ENCODE results near the gene ALDH7A1. TPM values are rescaled to one million over a fixed set of nuclear protein-coding genes. Genes with fewer than 3 reads are reported as not detected.

ALDH7A1 gene
- total and polyA plus RNA-seq, 4 donors, result 25.2 to 43.8 (median 30.4) TPM

DNA sequence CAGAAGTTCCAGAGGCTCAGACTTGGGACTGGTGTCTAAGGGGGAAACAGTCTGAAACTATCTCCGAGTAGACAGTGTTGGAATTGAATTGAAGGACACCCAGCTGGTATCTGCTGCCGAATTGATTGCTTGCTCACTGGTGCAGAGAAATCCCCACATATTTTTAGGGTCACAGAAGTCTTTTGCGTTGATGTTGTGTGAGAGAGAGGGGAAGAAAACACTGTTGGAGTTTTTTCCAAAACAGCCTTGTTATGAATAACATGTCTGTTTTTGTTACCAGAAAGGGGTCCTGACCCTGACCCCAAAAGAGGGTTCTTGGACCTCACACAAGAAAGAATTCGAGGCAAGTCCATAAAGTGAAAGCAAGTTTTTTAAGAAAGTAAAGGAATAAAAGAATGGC, 81.3 kb downstream of the ALDH7A1 start:
- ATAC-seq (ENCODE audit: low FRiP score), result no peak
- no peak for DNase-seq
- WGBS, 2 donors, result 80 to 85% methylated on average over 4 of the region's 4 CpGs
- no peaks in the 10 kb centered on the region for H3K36me3 ChIP-seq (ENCODE audit: control insufficient read depth in 1 of 2, insufficient read depth in 2 of 2, low read length in 1 of 2)
- no peaks in the 10 kb centered on the region for H3K9me3 ChIP-seq (ENCODE audit: control insufficient read depth, low read length)
- no peaks in the 10 kb centered on the region for H3K4me1 ChIP-seq (ENCODE audit: control insufficient read depth in 1 of 2, insufficient read depth in 2 of 2, low read length in 2 of 2)
- no peak overlapping the region for H3K4me3 ChIP-seq (ENCODE audit: low read length in 2 of 2)
- H3K27me3 ChIP-seq (ENCODE audit: control insufficient read depth in 1 of 2, insufficient read depth in 2 of 2, low read length in 1 of 2), result no peaks in the 10 kb centered on the region
- no peak overlapping the region for H3K27ac ChIP-seq (ENCODE audit: low read depth in 1 of 2, low read length in 2 of 2)
- intact Hi-C loops (cut with DNase I), result no loop called here

- DNase-seq (no peak), ATAC-seq (ENCODE audit: low FRiP score) (no peak)
- 91% methylated on average over 2 of the region's 2 CpGs for WGBS, 2 donors
Measured at GRCh38 chr5:126513302-126513701, 81.7 kb downstream of the ALDH7A1 start.

DNA sequence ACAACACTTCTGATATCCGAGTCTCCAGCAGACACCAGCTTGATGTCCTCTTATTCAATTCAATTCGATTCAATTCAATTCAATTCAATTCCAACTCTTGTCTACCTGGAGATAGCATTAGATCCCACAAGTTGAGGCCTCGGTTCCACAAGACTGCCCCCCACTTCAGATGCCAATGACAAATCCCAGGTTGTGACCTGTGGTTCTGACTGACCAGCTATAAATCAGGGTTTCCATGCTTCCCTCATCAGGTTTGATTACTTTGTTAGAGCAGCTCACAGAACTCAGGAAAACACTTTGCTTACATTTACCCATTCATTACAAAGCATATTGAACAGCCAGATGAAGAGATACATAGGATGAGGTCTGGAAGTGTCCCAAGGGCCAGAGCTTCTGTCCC, 82.6 kb downstream of the ALDH7A1 start:
- Histone ChIP-seq H3K27ac (ENCODE audit: low read depth in 1 of 2, low read length in 2 of 2) (no peak overlapping the region), H3K4me3 (ENCODE audit: low read length in 2 of 2) (no peak overlapping the region), H3K4me1 (ENCODE audit: control insufficient read depth in 1 of 2, insufficient read depth in 2 of 2, low read length in 2 of 2) (no peaks in the 10 kb centered on the region), H3K27me3 (ENCODE audit: control insufficient read depth in 1 of 2, insufficient read depth in 2 of 2, low read length in 1 of 2) (no peaks in the 10 kb centered on the region), H3K9me3 (ENCODE audit: control insufficient read depth, low read length) (no peaks in the 10 kb centered on the region), H3K36me3 (ENCODE audit: control insufficient read depth in 1 of 2, insufficient read depth in 2 of 2, low read length in 1 of 2) (no peaks in the 10 kb centered on the region)
- intact Hi-C loops (cut with DNase I), result no loop called here
- DNase-seq (no peak), ATAC-seq (ENCODE audit: low FRiP score) (no peak)
- WGBS, 2 donors, result 96 to 97% methylated on average over 3 of the region's 3 CpGs

More at GRCh38 chr5:126513302-126513701, 81.7 kb downstream of the ALDH7A1 start:
- intact Hi-C loops (cut with DNase I), result no loop called here
- Histone ChIP-seq H3K27ac (ENCODE audit: low read depth in 1 of 2, low read length in 2 of 2) (no peak overlapping the region), H3K27me3 (ENCODE audit: control insufficient read depth in 1 of 2, insufficient read depth in 2 of 2, low read length in 1 of 2) (no peaks in the 10 kb centered on the region), H3K36me3 (ENCODE audit: control insufficient read depth in 1 of 2, insufficient read depth in 2 of 2, low read length in 1 of 2) (no peaks in the 10 kb centered on the region), H3K4me1 (ENCODE audit: control insufficient read depth in 1 of 2, insufficient read depth in 2 of 2, low read length in 2 of 2) (no peaks in the 10 kb centered on the region), H3K4me3 (ENCODE audit: low read length in 2 of 2) (no peak overlapping the region), H3K9me3 (ENCODE audit: control insufficient read depth, low read length) (no peaks in the 10 kb centered on the region)

GRCh38 chr5:126511961-126512360, 83.1 kb downstream of the ALDH7A1 start:
- DNase-seq (no peak), ATAC-seq (ENCODE audit: low FRiP score) (no peak)
- Histone ChIP-seq H3K27ac (ENCODE audit: low read depth in 1 of 2, low read length in 2 of 2) (no peak overlapping the region), H3K4me3 (ENCODE audit: low read length in 2 of 2) (no peak overlapping the region), H3K27me3 (ENCODE audit: control insufficient read depth in 1 of 2, insufficient read depth in 2 of 2, low read length in 1 of 2) (no peaks in the 10 kb centered on the region), H3K9me3 (ENCODE audit: control insufficient read depth, low read length) (no peaks in the 10 kb centered on the region), H3K4me1 (ENCODE audit: control insufficient read depth in 1 of 2, insufficient read depth in 2 of 2, low read length in 2 of 2) (no peaks in the 10 kb centered on the region), H3K36me3 (ENCODE audit: control insufficient read depth in 1 of 2, insufficient read depth in 2 of 2, low read length in 1 of 2) (no peaks in the 10 kb centered on the region)
- intact Hi-C loops (cut with DNase I), result no loop called here
- 96 to 99% methylated on average over 1 of the region's 1 CpG for WGBS, 2 donors

GRCh38 chr5:126509339-126509738, 85.7 kb downstream of the ALDH7A1 start:
- no peak for ATAC-seq (ENCODE audit: low FRiP score)
- H3K27me3 ChIP-seq (ENCODE audit: control insufficient read depth in 1 of 2, insufficient read depth in 2 of 2, low read length in 1 of 2), result no peaks in the 10 kb centered on the region
- no peak for DNase-seq
- intact Hi-C loops (cut with DNase I), result no loop called here
- no peaks in the 10 kb centered on the region for H3K4me1 ChIP-seq (ENCODE audit: control insufficient read depth in 1 of 2, insufficient read depth in 2 of 2, low read length in 2 of 2)
- 65 to 71% methylated on average over 5 of the region's 5 CpGs for WGBS, 2 donors
- no peaks in the 10 kb centered on the region for H3K36me3 ChIP-seq (ENCODE audit: control insufficient read depth in 1 of 2, insufficient read depth in 2 of 2, low read length in 1 of 2)
- no peak overlapping the region for H3K27ac ChIP-seq (ENCODE audit: low read depth in 1 of 2, low read length in 2 of 2)
- H3K9me3 ChIP-seq (ENCODE audit: control insufficient read depth, low read length), result no peaks in the 10 kb centered on the region
- H3K4me3 ChIP-seq (ENCODE audit: low read length in 2 of 2), result no peak overlapping the region

DNA sequence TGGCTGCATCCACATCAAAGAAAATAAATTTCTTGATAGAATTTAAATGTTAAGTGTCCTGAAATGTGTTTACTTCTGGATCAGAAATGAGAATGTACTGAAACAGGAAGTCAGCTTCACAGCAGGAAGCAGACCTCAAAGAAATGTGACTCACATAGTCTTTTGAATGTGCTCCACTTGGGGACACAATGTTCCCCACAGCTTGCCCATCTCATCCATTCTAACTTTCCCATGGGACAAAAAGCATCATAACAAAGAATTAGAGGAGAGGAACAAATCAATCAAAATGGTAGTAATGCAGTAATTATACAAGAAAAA, 86.1 kb downstream of the ALDH7A1 start:
- H3K27me3 ChIP-seq (ENCODE audit: control insufficient read depth in 1 of 2, insufficient read depth in 2 of 2, low read length in 1 of 2), result no peaks in the 10 kb centered on the region
- no peak overlapping the region for H3K4me3 ChIP-seq (ENCODE audit: low read length in 2 of 2)
- H3K36me3 ChIP-seq (ENCODE audit: control insufficient read depth in 1 of 2, insufficient read depth in 2 of 2, low read length in 1 of 2), result no peaks in the 10 kb centered on the region
- no peaks in the 10 kb centered on the region for H3K4me1 ChIP-seq (ENCODE audit: control insufficient read depth in 1 of 2, insufficient read depth in 2 of 2, low read length in 2 of 2)
- DNase-seq (no peak), ATAC-seq (ENCODE audit: low FRiP score) (no peak)
- H3K27ac ChIP-seq (ENCODE audit: low read depth in 1 of 2, low read length in 2 of 2), result no peak overlapping the region
- intact Hi-C loops (cut with DNase I), result no loop called here
- H3K9me3 ChIP-seq (ENCODE audit: control insufficient read depth, low read length), result no peaks in the 10 kb centered on the region

DNA sequence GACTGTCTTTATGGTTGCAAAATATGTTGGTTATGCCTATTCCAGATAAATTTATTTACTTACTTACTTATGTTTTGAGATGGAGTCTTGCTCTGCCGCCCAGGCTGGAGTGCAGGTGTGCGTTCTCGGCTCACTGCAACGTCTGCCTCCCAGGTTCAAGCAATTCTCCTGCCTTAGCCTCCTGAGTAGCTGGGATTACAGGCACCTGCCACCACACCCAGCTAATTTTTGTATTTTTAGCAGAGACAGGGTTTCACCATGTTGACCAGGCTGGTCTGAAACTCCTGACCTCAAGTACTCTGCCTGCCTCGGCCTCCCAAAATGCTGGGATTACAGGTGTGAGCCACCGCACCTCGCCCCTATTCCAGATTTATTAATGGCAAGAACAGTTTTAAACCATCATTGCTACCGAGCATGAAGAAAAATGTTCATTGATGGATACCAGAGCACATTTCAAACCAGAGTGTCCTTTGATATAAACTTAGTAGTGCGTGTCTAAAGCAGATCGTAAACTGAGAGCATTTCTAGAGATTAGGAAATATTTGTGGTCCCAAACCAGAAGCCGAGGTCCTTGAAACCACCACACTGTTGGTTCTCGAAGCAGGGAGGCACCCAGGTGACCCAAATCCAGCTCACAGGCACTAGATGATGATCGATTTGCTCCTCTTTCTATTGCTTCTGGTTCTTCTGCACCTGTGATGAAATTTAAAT, 86.6 kb downstream of the ALDH7A1 start:
- Histone ChIP-seq H3K9me3 (ENCODE audit: control insufficient read depth, low read length) (no peaks in the 10 kb centered on the region), H3K27ac (ENCODE audit: low read depth in 1 of 2, low read length in 2 of 2) (no peak overlapping the region), H3K36me3 (ENCODE audit: control insufficient read depth in 1 of 2, insufficient read depth in 2 of 2, low read length in 1 of 2) (no peaks in the 10 kb centered on the region), H3K4me1 (ENCODE audit: control insufficient read depth in 1 of 2, insufficient read depth in 2 of 2, low read length in 2 of 2) (no peaks in the 10 kb centered on the region), H3K4me3 (ENCODE audit: low read length in 2 of 2) (no peak overlapping the region), H3K27me3 (ENCODE audit: control insufficient read depth in 1 of 2, insufficient read depth in 2 of 2, low read length in 1 of 2) (no peaks in the 10 kb centered on the region)
- DNase-seq (no peak), ATAC-seq (ENCODE audit: low FRiP score) (no peak)
- WGBS, 2 donors, result 93 to 95% methylated on average over 13 of the region's 13 CpGs
- intact Hi-C loops (cut with DNase I), result no loop called here

DNA sequence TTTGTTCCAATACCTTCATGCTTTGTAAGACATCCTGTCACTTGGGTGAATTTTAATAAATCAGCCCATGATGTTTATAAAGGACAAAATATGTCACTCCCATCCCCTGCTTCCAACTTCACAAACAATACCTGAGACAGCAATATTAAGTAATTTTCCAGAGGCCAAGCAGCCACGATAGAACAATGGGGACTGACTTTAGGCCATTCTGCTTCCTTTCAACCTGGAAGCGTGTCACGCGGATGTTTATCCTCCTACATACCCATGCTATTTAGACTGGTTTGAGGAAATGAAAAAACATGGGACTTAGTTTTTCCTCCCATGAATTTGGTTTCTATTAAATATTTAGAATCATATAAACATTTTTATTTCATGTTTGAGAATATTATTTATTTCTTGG, 88.9 kb downstream of the ALDH7A1 start:
- no peaks in the 10 kb centered on the region for H3K4me1 ChIP-seq (ENCODE audit: control insufficient read depth in 1 of 2, insufficient read depth in 2 of 2, low read length in 2 of 2)
- H3K27me3 ChIP-seq (ENCODE audit: control insufficient read depth in 1 of 2, insufficient read depth in 2 of 2, low read length in 1 of 2), result no peaks in the 10 kb centered on the region
- 91 to 93% methylated on average over 4 of the region's 4 CpGs for WGBS, 2 donors
- ATAC-seq (ENCODE audit: low FRiP score) (no peak), DNase-seq (no peak)
- no peak overlapping the region for H3K4me3 ChIP-seq (ENCODE audit: low read length in 2 of 2)
- intact Hi-C loops (cut with DNase I), result no loop called here
- no peaks in the 10 kb centered on the region for H3K9me3 ChIP-seq (ENCODE audit: control insufficient read depth, low read length)
- no peaks in the 10 kb centered on the region for H3K36me3 ChIP-seq (ENCODE audit: control insufficient read depth in 1 of 2, insufficient read depth in 2 of 2, low read length in 1 of 2)
- H3K27ac ChIP-seq (ENCODE audit: low read depth in 1 of 2, low read length in 2 of 2), result no peak overlapping the region

DNA sequence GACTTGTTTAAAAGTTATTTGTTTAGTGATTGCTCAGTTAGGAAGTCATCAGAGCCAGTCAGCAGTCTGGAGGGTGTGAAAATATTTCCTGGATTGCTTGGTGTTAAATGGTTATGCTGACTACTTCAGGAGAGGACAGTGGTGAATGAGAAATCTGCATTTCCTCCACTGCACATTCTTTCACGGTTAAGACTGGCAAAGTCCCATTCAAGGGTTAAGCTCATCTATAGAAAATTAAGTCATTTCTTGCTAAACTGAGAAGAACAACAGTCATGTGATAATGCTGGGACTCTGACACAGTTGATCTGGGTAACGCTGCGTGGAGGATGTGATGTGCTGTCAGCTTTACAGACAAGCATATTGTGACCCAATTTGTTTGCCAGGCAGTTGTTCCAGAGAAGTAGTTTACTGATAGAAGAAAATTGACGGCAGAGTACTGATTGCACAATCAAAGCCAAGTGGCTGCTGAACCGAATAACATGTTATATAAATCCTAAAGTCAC, 91.4 kb downstream of the ALDH7A1 start:
- Histone ChIP-seq H3K27ac (ENCODE audit: low read depth in 1 of 2, low read length in 2 of 2) (no peak overlapping the region), H3K4me1 (ENCODE audit: control insufficient read depth in 1 of 2, insufficient read depth in 2 of 2, low read length in 2 of 2) (no peaks in the 10 kb centered on the region), H3K9me3 (ENCODE audit: control insufficient read depth, low read length) (no peaks in the 10 kb centered on the region), H3K4me3 (ENCODE audit: low read length in 2 of 2) (no peak overlapping the region), H3K36me3 (ENCODE audit: control insufficient read depth in 1 of 2, insufficient read depth in 2 of 2, low read length in 1 of 2) (no peaks in the 10 kb centered on the region), H3K27me3 (ENCODE audit: control insufficient read depth in 1 of 2, insufficient read depth in 2 of 2, low read length in 1 of 2) (no peaks in the 10 kb centered on the region)
- 1 to 3% methylated on average over 5 of the region's 5 CpGs for WGBS, 2 donors
- ATAC-seq (ENCODE audit: low FRiP score) (peak; percentile 61), DNase-seq (peak in 1 of 2 donors; percentile 48)
- intact Hi-C loops (cut with DNase I), result no loop called here

All from aorta (tissue), 5 donors.